ENCODE results near the gene BDKRB2.

The BDKRB2 gene

GRCh38 chr14:96213871-96214465, 9.3 kb downstream of the BDKRB2 start:
- Histone ChIP-seq H3K36me3 (ENCODE audit: insufficient read depth, low read length) (no peaks in the 10 kb centered on the region; the same call in 1 of the 2 replicates), H3K9ac (ENCODE audit: low read length) (no peak overlapping the region), H4K20me1 (ENCODE audit: insufficient read depth, low read length) (no peaks in the 10 kb centered on the region), H3F3A (ENCODE audit: insufficient read depth, low read length) (no peaks in the 10 kb centered on the region), H3K9me3 (ENCODE audit: low read length) (peaks cover 2% of the 10 kb centered on the region; the same call in 1 of the 2 replicates), H3K4me1 (ENCODE audit: insufficient read depth, low read length, severe bottlenecking) (no peaks in the 10 kb centered on the region), H3K4me3 (ENCODE audit: low read depth, low read length, poor library complexity, severe bottlenecking) (no peak overlapping the region), H3K27ac (ENCODE audit: low read depth, low read length, poor library complexity, severe bottlenecking) (no peak overlapping the region), H3K27me3 (ENCODE audit: insufficient read depth, low read length) (0 out of 2 replicates have a peak, but pooled peaks cover 9% of the 10 kb centered on the region), H3K9me2 (ENCODE audit: low read depth, low read length) (no peaks in the 10 kb centered on the region), H2AFZ (ENCODE audit: low read length) (no peak overlapping the region), H3K79me2 (ENCODE audit: insufficient read depth, low read length) (no peaks in the 10 kb centered on the region), H3K4me2 (ENCODE audit: low read length) (no peak overlapping the region)
- no peak for TF ChIP-seq EZH2 (IDR thresholded peaks at IDR 0.05; ENCODE audit: borderline replicate concordance, low read length)
- no peak for TF ChIP-seq CTCF (IDR thresholded peaks at IDR 0.05; ENCODE audit: low read length)

- Histone ChIP-seq H3K4me2 (ENCODE audit: low read length) (no peak overlapping the region), H3K79me2 (ENCODE audit: insufficient read depth, low read length) (no peaks in the 10 kb centered on the region), H3K36me3 (ENCODE audit: insufficient read depth, low read length) (no peaks in the 10 kb centered on the region; the same call in 1 of the 2 replicates), H3K27me3 (ENCODE audit: insufficient read depth, low read length) (0 out of 2 replicates have a peak, but pooled peaks cover 9% of the 10 kb centered on the region), H3K9me2 (ENCODE audit: low read depth, low read length) (no peaks in the 10 kb centered on the region), H3F3A (ENCODE audit: insufficient read depth, low read length) (no peaks in the 10 kb centered on the region), H3K9ac (ENCODE audit: low read length) (no peak overlapping the region), H4K20me1 (ENCODE audit: insufficient read depth, low read length) (no peaks in the 10 kb centered on the region), H3K27ac (ENCODE audit: low read depth, low read length, poor library complexity, severe bottlenecking) (no peak overlapping the region), H3K9me3 (ENCODE audit: low read length) (peaks cover 2% of the 10 kb centered on the region; the same call in 1 of the 2 replicates), H2AFZ (ENCODE audit: low read length) (no peak overlapping the region), H3K4me1 (ENCODE audit: insufficient read depth, low read length, severe bottlenecking) (no peaks in the 10 kb centered on the region), H3K4me3 (ENCODE audit: low read depth, low read length, poor library complexity, severe bottlenecking) (no peak overlapping the region)
- TF ChIP-seq EZH2 (IDR thresholded peaks at IDR 0.05; ENCODE audit: borderline replicate concordance, low read length) (no peak), CTCF (IDR thresholded peaks at IDR 0.05; ENCODE audit: low read length) (no peak)
Measured at GRCh38 chr14:96214793-96215192, 10.2 kb downstream of the BDKRB2 start.

- Histone ChIP-seq H3K9ac (ENCODE audit: low read length) (no peak overlapping the region), H3K36me3 (ENCODE audit: insufficient read depth, low read length) (no peaks in the 10 kb centered on the region; the same call in 1 of the 2 replicates), H3K79me2 (ENCODE audit: insufficient read depth, low read length) (no peaks in the 10 kb centered on the region), H3K4me3 (ENCODE audit: low read depth, low read length, poor library complexity, severe bottlenecking) (no peak overlapping the region), H3K27me3 (ENCODE audit: insufficient read depth, low read length) (0 out of 2 replicates have a peak, but pooled peaks cover 9% of the 10 kb centered on the region), H3K9me2 (ENCODE audit: low read depth, low read length) (no peaks in the 10 kb centered on the region), H3K4me2 (ENCODE audit: low read length) (no peak overlapping the region), H3F3A (ENCODE audit: insufficient read depth, low read length) (no peaks in the 10 kb centered on the region), H4K20me1 (ENCODE audit: insufficient read depth, low read length) (no peaks in the 10 kb centered on the region), H3K9me3 (ENCODE audit: low read length) (peaks cover 2% of the 10 kb centered on the region; the same call in 1 of the 2 replicates), H2AFZ (ENCODE audit: low read length) (no peak overlapping the region), H3K4me1 (ENCODE audit: insufficient read depth, low read length, severe bottlenecking) (no peaks in the 10 kb centered on the region), H3K27ac (ENCODE audit: low read depth, low read length, poor library complexity, severe bottlenecking) (no peak overlapping the region)
- no peak for TF ChIP-seq EZH2 (IDR thresholded peaks at IDR 0.05; ENCODE audit: borderline replicate concordance, low read length)
- TF ChIP-seq CTCF (IDR thresholded peaks at IDR 0.05; ENCODE audit: low read length): no peak
Measured at GRCh38 chr14:96215452-96216244, 11.0 kb downstream of the BDKRB2 start.

All from OCI-LY1 (cell line).